ENCODE results near the gene SYT7.

Gene SYT7

GRCh38 chr11:61516675-61517572 is 64.0 kb downstream of the SYT7 start:
- TF ChIP-seq CTCF (conservative IDR thresholded peaks at IDR 0.05): peak; percentile 95

GRCh38 chr11:61516191-61516590 is 64.7 kb downstream of the SYT7 start:
- no peak overlapping the region for H3K27ac ChIP-seq
- TF ChIP-seq CTCF (conservative IDR thresholded peaks at IDR 0.05): no peak

More at GRCh38 chr11:61516675-61517572, 64.0 kb downstream of the SYT7 start:
- no peak overlapping the region for H3K27ac ChIP-seq

GRCh38 chr11:61515686-61516085 is 65.2 kb downstream of the SYT7 start:
- H3K27ac ChIP-seq: no peak overlapping the region
- no peak for TF ChIP-seq CTCF (conservative IDR thresholded peaks at IDR 0.05)

- TF ChIP-seq CTCF (conservative IDR thresholded peaks at IDR 0.05): no peak
- H3K27ac ChIP-seq: peak overlapping the region; percentile 5; the same call in 1 of the 2 replicates
These were observed 66.6 kb downstream of the SYT7 start for GRCh38 chr11:61514050-61514917.

GRCh38 chr11:61513143-61513765 is 67.6 kb downstream of the SYT7 start:
- no peak for TF ChIP-seq CTCF (conservative IDR thresholded peaks at IDR 0.05)
- H3K27ac ChIP-seq: no peak overlapping the region

GRCh38 chr11:61512435-61512834 is 68.4 kb downstream of the SYT7 start:
- no peak for TF ChIP-seq CTCF (conservative IDR thresholded peaks at IDR 0.05)

GRCh38 chr11:61511383-61511782 is 69.5 kb downstream of the SYT7 start:
- H3K27ac ChIP-seq: peak overlapping the region; percentile 18; the same call in 1 of the 2 replicates
- no peak for TF ChIP-seq CTCF (conservative IDR thresholded peaks at IDR 0.05)

More at GRCh38 chr11:61512435-61512834, 68.4 kb downstream of the SYT7 start:
- no peak overlapping the region for H3K27ac ChIP-seq
